HG03135 (cell line): ENCODE results near the gene HERC2.
"Not testable (repeated sequence)": the region's sequence is repeated elsewhere in the genome, so short reads cannot be mapped to it uniquely, and the experiment has no call there.

ENCODE experiments used
- ATAC-seq: cut with Tn5 transposase; IDR thresholded peaks from one replicate; pipeline ENCODE4 v1.9.1; 2021; ENCODE audit warnings: mild to moderate bottlenecking, moderate library complexity; ENCODE audit not compliant: unreplicated experiment

The HERC2 gene

GRCh38 chr15:28132524-28133275 is 189.3 kb downstream of the HERC2 start:
- ATAC-seq = no peak

GRCh38 chr15:28131946-28132345 is 190.0 kb downstream of the HERC2 start:
- no peak for ATAC-seq

- no peak for ATAC-seq
Observed at GRCh38 chr15:28131400-28131799, 190.6 kb downstream of the HERC2 start.

GRCh38 chr15:28130651-28131050 is 191.3 kb downstream of the HERC2 start:
- ATAC-seq = no peak

GRCh38 chr15:28129231-28129848 is 192.6 kb downstream of the HERC2 start:
- no peak for ATAC-seq

- ATAC-seq = no peak
Observed at GRCh38 chr15:28128031-28128430, 193.9 kb downstream of the HERC2 start.

GRCh38 chr15:28127036-28127435 is 194.9 kb downstream of the HERC2 start:
- no peak for ATAC-seq

GRCh38 chr15:28125673-28126651 is 196.0 kb downstream of the HERC2 start:
- no peak for ATAC-seq

- no peak for ATAC-seq
Observed at GRCh38 chr15:28124841-28125240, 197.1 kb downstream of the HERC2 start.

GRCh38 chr15:28123408-28124023 is 198.5 kb downstream of the HERC2 start:
- no peak for ATAC-seq

- ATAC-seq = no peak
Observed at GRCh38 chr15:28122038-28122949, 199.7 kb downstream of the HERC2 start.

GRCh38 chr15:28121577-28121976 is 200.4 kb downstream of the HERC2 start:
- not testable (repeated sequence) for ATAC-seq

GRCh38 chr15:28120359-28120640 is 201.7 kb downstream of the HERC2 start:
- ATAC-seq = no peak

GRCh38 chr15:28118531-28118930 is 203.4 kb downstream of the HERC2 start:
- ATAC-seq = no peak

- ATAC-seq = no peak
Observed at GRCh38 chr15:28118083-28118482, 203.9 kb downstream of the HERC2 start.

GRCh38 chr15:28117432-28117990 is 204.5 kb downstream of the HERC2 start:
- ATAC-seq = no peak

- ATAC-seq = no peak
Observed at GRCh38 chr15:28116521-28117431, 205.2 kb downstream of the HERC2 start.

GRCh38 chr15:28115871-28116270 is 206.1 kb downstream of the HERC2 start:
- no peak for ATAC-seq
